Measurements from ENCODE around the gene ANKRD1. TPM values are rescaled to one million over a fixed set of nuclear protein-coding genes. Genes with fewer than 3 reads are reported as not detected.
"Not testable (repeated sequence)": the region's sequence is repeated elsewhere in the genome, so short reads cannot be mapped to it uniquely, and the experiment has no call there.

Gene ANKRD1
- total and polyA plus RNA-seq, 2 donors (not counting 1 experiment from before 2014, with no cell fraction given) = not detected

DNA sequence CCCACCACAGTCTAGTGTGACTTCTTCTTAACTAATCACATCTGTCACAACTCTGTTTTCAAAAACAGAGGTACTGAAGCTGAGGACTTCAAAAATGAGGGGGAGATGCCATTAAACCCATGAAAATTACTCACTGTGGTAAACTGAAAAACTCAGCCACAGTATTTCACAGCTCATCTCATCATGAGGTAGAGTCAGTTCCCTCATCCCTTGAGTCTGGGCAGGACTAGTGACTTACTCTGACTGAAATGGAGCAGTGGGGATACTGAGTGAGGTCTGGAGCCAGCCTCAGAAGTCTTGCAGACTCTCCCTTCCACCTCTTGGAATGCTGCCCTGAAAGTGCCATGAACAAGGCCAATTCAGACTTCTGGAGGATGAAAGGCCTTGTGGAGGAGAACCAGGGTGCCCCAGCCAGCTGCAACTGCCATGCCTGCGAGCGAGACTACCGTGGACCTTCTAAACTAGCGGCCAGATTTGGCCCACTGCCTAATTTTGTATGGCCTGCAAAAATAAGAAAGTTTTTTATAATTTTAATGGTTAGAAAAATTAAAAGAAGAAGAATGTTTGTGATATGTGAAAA, 24.7 kb upstream of the ANKRD1 start:
- no peaks in the 10 kb centered on the region for H3K9me3 Mint-ChIP-seq (ENCODE audit: insufficient read depth)
- POLR2A ChIA-PET = no interaction called here
- H3K27ac ChIP-seq (ENCODE audit: low read length in 2 of 2) = no peak overlapping the region
- H3K9ac ChIP-seq (ENCODE audit: low read length) = no peak overlapping the region
- CTCF ChIA-PET = no interaction called here
- no peaks in the 10 kb centered on the region for H3K27me3 ChIP-seq (replicated peaks in 1 of 4; ENCODE audit: control extremely low read depth in 1 of 4, control insufficient read depth in 3 of 4, insufficient read depth in 4 of 4, low read length in 3 of 4)
- DNase-seq (no peak), ATAC-seq (ENCODE audit: low read depth) (no peak)
- intact Hi-C loops (cut with micrococcal nuclease) = no loop called here
- H3K9me3 ChIP-seq (ENCODE audit: control extremely low read depth in 1 of 3, control insufficient read depth in 2 of 3, insufficient read depth in 1 of 3, low read length in 2 of 3) = no peaks in the 10 kb centered on the region
- H3K4me1 ChIP-seq (ENCODE audit: control insufficient read depth in 2 of 2, insufficient read depth in 2 of 2, low read length in 2 of 2) = no peaks in the 10 kb centered on the region
- H3K4me3 Mint-ChIP-seq = no peak overlapping the region
- no peaks in the 10 kb centered on the region for H3K36me3 ChIP-seq (replicated peaks in 1 of 2; ENCODE audit: control extremely low read depth in 1 of 2, control insufficient read depth in 1 of 2, extremely low read depth in 1 of 2, insufficient read depth in 2 of 2, low read length in 1 of 2)
- no peak overlapping the region for H2AFZ ChIP-seq (ENCODE audit: insufficient read depth, low read depth, low read length, poor library complexity, severe bottlenecking)
- H3K4me2 ChIP-seq (replicated peaks; ENCODE audit: low read depth, low read length, poor library complexity, severe bottlenecking) = no peak overlapping the region
- H3K27me3 Mint-ChIP-seq = no peaks in the 10 kb centered on the region
- no peaks in the 10 kb centered on the region for H3K4me1 Mint-ChIP-seq
- no peaks in the 10 kb centered on the region for H4K20me1 ChIP-seq (ENCODE audit: control insufficient read depth, insufficient read depth, low read length, poor library complexity, severe bottlenecking)
- H3K79me2 ChIP-seq (ENCODE audit: control insufficient read depth, insufficient read depth, low read length) = no peaks in the 10 kb centered on the region
- H3K4me3 ChIP-seq (ENCODE audit: control extremely low read depth in 1 of 5, extremely low read depth in 1 of 5, insufficient read depth in 1 of 5, low read depth in 2 of 5, low read length in 4 of 5) = no peak overlapping the region
- H3K27ac Mint-ChIP-seq = no peak overlapping the region
- TF ChIP-seq EZH2 (IDR thresholded peaks at IDR 0.05; ENCODE audit: borderline replicate concordance, insufficient read depth, low read depth, low read length, poor library complexity, severe bottlenecking) = no peak
- 100% methylated on average over 4 of the region's 4 CpGs for WGBS (ENCODE audit: insufficient coverage)

DNA sequence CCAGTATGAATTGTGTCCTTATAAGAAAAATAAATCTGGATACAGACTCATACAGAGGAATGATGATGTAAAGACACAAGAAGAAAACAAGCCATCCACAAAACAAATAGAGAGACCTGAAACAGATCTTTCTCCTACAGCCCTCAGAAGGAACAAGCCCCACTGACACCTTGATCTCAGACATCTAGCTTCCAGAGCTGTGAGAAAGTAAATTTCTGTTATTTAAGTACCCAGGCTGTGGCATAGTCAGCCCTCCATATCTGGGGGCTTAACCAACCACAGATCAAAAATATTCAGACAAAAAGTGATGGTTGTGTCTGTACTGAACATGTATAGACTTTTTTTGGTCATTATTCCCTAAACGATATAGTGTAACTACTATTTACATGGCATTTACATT, 23.9 kb upstream of the ANKRD1 start:
- DNase-seq = no peak
- H3K27me3 Mint-ChIP-seq = no peaks in the 10 kb centered on the region
- H3K4me1 Mint-ChIP-seq = no peaks in the 10 kb centered on the region
- no peaks in the 10 kb centered on the region for H3K36me3 ChIP-seq (replicated peaks in 1 of 2; ENCODE audit: control extremely low read depth in 1 of 2, control insufficient read depth in 1 of 2, extremely low read depth in 1 of 2, insufficient read depth in 2 of 2, low read length in 1 of 2)
- no peak overlapping the region for H3K4me2 ChIP-seq (replicated peaks; ENCODE audit: low read depth, low read length, poor library complexity, severe bottlenecking)
- no peaks in the 10 kb centered on the region for H3K79me2 ChIP-seq (ENCODE audit: control insufficient read depth, insufficient read depth, low read length)
- H4K20me1 ChIP-seq (ENCODE audit: control insufficient read depth, insufficient read depth, low read length, poor library complexity, severe bottlenecking) = no peaks in the 10 kb centered on the region
- H3K4me1 ChIP-seq (ENCODE audit: control insufficient read depth in 2 of 2, insufficient read depth in 2 of 2, low read length in 2 of 2) = no peaks in the 10 kb centered on the region
- no CpG with 5 or more reads among the region's 1 CpG for WGBS (ENCODE audit: insufficient coverage)
- H3K27me3 ChIP-seq (replicated peaks in 1 of 4; ENCODE audit: control extremely low read depth in 1 of 4, control insufficient read depth in 3 of 4, insufficient read depth in 4 of 4, low read length in 3 of 4) = no peaks in the 10 kb centered on the region
- H3K4me3 ChIP-seq (ENCODE audit: control extremely low read depth in 1 of 5, extremely low read depth in 1 of 5, insufficient read depth in 1 of 5, low read depth in 2 of 5, low read length in 4 of 5) = no peak overlapping the region
- H3K27ac ChIP-seq (ENCODE audit: low read length in 2 of 2) = no peak overlapping the region
- H3K9ac ChIP-seq (ENCODE audit: low read length) = no peak overlapping the region
- no peak overlapping the region for H3K4me3 Mint-ChIP-seq
- ChIA-PET CTCF (no interaction called here), POLR2A (no interaction called here)
- no peaks in the 10 kb centered on the region for H3K9me3 Mint-ChIP-seq (ENCODE audit: insufficient read depth)
- no peak for TF ChIP-seq EZH2 (IDR thresholded peaks at IDR 0.05; ENCODE audit: borderline replicate concordance, insufficient read depth, low read depth, low read length, poor library complexity, severe bottlenecking)
- TF ChIP-seq, protein P1, sequence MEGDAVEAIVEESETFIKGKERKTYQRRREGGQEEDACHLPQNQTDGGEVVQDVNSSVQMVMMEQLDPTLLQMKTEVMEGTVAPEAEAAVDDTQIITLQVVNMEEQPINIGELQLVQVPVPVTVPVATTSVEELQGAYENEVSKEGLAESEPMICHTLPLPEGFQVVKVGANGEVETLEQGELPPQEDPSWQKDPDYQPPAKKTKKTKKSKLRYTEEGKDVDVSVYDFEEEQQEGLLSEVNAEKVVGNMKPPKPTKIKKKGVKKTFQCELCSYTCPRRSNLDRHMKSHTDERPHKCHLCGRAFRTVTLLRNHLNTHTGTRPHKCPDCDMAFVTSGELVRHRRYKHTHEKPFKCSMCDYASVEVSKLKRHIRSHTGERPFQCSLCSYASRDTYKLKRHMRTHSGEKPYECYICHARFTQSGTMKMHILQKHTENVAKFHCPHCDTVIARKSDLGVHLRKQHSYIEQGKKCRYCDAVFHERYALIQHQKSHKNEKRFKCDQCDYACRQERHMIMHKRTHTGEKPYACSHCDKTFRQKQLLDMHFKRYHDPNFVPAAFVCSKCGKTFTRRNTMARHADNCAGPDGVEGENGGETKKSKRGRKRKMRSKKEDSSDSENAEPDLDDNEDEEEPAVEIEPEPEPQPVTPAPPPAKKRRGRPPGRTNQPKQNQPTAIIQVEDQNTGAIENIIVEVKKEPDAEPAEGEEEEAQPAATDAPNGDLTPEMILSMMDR (IDR thresholded peaks at IDR 0.05) = no peak
- no peak overlapping the region for H2AFZ ChIP-seq (ENCODE audit: insufficient read depth, low read depth, low read length, poor library complexity, severe bottlenecking)
- ATAC-seq (ENCODE audit: low read depth) = no peak
- H3K27ac Mint-ChIP-seq = no peak overlapping the region
- H3K9me3 ChIP-seq (ENCODE audit: control extremely low read depth in 1 of 3, control insufficient read depth in 2 of 3, insufficient read depth in 1 of 3, low read length in 2 of 3) = no peaks in the 10 kb centered on the region
- intact Hi-C loops (cut with micrococcal nuclease) = no loop called here

DNA sequence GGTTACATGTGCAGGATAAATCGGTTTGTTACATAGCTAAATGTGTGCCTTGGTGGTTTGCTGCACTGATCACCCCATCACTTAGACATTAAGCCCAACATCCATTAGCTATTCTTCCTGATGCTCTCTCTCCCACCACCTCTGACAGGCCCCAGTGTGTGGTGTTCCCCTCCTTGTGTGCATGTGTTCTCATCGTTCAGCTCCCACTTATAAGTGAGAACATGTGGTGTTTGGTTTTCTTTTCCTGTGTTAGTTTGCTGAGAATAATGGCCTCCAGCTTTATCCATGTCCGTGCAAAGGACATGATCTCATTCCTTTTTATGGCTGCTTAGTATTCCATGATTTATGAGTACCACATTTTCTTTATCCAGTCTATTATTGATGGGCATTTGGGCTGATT, 22.1 kb upstream of the ANKRD1 start:
- intact Hi-C loops (cut with micrococcal nuclease); H3K27me3 Mint-ChIP-seq; H3K9me3 Mint-ChIP-seq (ENCODE audit: insufficient read depth); H3K27ac Mint-ChIP-seq; H3K9me3 ChIP-seq (ENCODE audit: control extremely low read depth in 1 of 3, control insufficient read depth in 2 of 3, insufficient read depth in 1 of 3, low read length in 2 of 3); DNase-seq; H3K4me1 ChIP-seq (ENCODE audit: control insufficient read depth in 2 of 2, insufficient read depth in 2 of 2, low read length in 2 of 2); H4K20me1 ChIP-seq (ENCODE audit: control insufficient read depth, insufficient read depth, low read length, poor library complexity, severe bottlenecking); H2AFZ ChIP-seq (ENCODE audit: insufficient read depth, low read depth, low read length, poor library complexity, severe bottlenecking); H3K27me3 ChIP-seq (replicated peaks in 1 of 4; ENCODE audit: control extremely low read depth in 1 of 4, control insufficient read depth in 3 of 4, insufficient read depth in 4 of 4, low read length in 3 of 4); CTCF ChIA-PET; ATAC-seq (ENCODE audit: low read depth); H3K4me1 Mint-ChIP-seq; H3K79me2 ChIP-seq (ENCODE audit: control insufficient read depth, insufficient read depth, low read length); H3K4me2 ChIP-seq (replicated peaks; ENCODE audit: low read depth, low read length, poor library complexity, severe bottlenecking); H3K4me3 Mint-ChIP-seq; H3K27ac ChIP-seq (ENCODE audit: low read length in 2 of 2); H3K4me3 ChIP-seq (ENCODE audit: control extremely low read depth in 1 of 5, extremely low read depth in 1 of 5, insufficient read depth in 1 of 5, low read depth in 2 of 5, low read length in 4 of 5); H3K36me3 ChIP-seq (replicated peaks in 1 of 2; ENCODE audit: control extremely low read depth in 1 of 2, control insufficient read depth in 1 of 2, extremely low read depth in 1 of 2, insufficient read depth in 2 of 2, low read length in 1 of 2); H3K9ac ChIP-seq (ENCODE audit: low read length); POLR2A ChIA-PET: not testable (repeated sequence)
- WGBS (ENCODE audit: insufficient coverage) = no CpG with 5 or more reads among the region's 3 CpGs

Measured in B cell (primary cell).